ENCODE results near the gene RFFL.

RFFL gene

GRCh38 chr17:35080536-35080935, 17.0 kb upstream of the RFFL start:
- DNase-seq, result no peak

DNA sequence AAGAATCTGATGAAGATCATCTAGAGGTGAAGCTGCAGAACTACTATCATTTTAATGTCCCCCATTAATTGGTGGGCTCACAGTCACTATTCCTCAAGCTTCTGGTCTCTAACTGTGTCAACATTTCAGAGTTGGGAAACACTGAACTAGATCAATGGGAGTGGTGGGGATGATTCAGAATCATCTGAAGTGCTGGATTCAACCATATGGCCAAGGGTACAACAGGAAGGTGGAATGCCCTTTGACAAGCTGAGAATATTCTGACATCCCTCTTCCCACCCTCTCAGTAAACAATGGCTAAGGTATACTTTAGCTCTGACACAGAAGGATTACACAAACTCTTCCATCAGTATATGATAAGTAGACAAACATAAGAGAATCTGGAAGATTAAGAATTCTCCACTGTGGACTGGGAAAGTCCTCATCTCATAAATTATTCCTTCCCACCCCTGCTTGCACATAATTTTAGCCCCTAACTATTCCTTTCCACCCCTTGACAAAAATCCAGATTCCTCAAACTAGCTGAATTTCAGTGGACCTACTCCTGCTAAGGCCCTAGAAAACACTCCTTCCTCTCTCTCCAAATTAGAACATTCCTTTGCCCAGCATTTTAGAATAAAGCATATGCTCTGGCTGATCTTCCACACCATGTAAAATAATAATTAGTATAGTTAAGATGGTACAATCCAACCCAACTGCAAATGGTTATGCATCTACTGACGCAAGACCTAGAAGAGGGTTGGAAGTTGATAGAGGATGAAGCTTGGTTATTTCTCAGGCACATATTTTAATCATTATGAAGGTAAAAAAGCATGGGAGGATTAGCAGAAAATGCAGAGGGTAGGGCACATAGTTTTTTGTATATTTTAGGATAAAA, 16.3 kb upstream of the RFFL start:
- no peak for DNase-seq

DNA sequence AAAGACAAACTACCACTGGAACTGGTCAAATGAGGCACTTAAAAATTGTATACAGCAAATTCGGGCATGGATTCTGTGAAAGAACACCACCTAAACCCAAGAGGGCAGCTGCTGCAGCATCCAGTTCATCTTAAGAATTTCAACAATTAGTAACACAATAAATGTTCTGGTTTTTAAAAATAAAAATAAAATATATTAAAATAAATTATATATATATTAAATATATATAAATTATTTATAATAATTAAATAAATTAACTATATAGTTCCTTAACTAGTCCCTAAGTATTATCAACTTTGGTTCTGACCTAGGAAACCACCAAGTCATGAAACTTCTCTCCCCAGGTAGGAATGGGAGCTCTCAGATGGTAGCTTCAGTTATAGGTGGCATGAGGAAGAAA, 13.4 kb upstream of the RFFL start:
- no peak for DNase-seq

DNA sequence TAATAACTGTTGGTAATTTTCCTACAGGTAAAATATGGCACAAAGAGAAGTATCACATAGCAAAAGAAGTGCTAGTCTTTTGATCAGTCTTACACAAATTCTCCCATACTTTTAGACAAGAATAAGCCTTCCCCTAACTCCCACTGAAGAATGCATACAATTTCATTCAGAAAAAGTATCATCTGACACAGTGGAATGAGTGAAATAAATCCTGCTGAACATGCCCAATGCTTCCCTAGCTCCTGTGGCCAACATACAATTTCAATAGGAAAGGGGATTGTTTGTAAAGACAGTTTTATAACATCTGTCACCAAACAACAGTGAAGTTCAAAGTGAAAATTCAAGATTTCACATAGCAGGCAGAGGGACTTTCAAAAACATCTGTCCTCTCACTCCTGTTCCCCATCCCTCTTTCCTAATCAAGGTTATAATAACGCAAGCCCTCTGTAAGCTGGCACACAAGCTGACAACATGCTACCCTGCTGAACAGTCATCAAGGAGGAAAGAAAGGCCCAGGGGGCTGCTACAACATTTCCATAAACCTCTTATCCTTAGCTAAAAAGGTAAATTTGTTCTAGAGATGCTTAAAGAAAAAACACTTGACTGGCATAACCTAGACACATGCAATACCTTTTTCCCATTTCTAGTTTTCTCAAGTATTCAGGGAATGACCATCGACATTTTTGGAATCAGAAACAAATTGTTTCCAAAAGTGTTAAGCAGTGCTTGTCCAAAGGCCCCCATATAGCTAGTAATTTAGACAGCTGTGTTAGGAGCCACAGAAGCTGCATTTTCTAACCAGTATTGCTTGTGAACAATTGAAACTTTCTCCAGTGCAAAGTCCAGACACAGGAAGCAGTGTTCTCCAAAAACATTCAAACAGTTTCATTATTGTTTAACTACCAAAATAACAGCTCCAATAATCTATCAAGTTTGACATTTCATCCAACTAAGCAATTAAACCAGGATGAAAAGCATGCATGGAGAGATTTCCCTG, 11.5 kb upstream of the RFFL start:
- DNase-seq, result no peak

DNA sequence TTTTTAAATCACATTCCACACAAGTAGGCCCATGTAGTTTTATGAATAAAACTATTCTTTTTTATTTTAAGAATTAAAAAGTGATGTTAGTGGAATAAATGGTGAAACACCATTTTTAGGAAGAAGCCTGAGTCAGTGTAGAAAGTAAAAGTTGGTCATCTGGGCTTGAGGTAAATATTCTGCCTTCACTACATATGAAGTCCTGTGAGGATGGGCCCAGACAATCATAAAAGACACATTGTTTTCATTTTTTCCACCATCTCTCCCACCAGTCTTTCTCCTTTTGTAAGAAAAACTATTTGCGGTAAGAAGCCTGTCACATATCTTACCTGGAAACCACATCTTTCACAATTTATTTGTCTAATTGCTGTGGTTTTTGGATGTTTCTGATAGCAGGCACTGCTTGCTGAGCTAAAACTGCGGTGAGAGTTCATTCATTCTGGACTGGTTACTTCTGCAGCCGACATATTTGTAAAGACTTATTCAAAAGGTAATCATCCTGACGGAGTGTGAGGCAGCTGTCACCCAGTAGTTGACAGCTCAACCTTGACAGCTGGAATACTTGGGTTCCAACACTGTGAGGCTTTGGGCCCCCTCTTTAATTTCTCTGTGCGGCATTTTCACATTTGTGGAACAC, 10.6 kb upstream of the RFFL start:
- peak in 1 of 2 donors; percentile 38 for DNase-seq

DNA sequence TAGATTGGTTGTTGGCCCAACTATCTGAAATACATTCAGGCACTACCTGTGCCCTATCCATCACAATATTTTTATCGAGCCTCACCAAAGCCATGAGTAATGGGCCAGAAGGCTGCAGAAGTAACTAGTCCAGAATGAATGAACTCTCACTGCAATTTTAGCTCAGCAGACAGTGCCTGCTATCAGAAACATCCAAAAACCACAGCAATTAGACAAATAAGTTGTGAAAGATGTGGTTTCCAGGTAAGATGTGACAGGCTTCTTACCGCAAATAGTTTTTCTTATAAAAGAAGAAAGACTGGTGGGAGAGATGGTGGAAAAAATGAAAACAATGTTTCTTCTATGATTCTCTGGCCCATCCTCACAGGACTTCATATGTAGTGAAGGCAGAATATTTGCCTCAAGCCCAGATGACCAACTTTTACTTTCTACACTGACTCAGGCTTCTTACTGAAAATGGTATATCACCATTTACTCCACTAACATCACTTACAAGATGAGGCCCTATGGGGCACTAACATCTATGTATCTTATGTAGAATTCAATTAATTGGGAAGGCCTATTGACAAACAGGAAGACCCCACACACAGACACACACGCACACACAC, 9.8 kb upstream of the RFFL start:
- peak in 1 of 2 donors; percentile 49 for DNase-seq

GRCh38 chr17:35069311-35069710, 5.8 kb upstream of the RFFL start:
- DNase-seq, result no peak

DNA sequence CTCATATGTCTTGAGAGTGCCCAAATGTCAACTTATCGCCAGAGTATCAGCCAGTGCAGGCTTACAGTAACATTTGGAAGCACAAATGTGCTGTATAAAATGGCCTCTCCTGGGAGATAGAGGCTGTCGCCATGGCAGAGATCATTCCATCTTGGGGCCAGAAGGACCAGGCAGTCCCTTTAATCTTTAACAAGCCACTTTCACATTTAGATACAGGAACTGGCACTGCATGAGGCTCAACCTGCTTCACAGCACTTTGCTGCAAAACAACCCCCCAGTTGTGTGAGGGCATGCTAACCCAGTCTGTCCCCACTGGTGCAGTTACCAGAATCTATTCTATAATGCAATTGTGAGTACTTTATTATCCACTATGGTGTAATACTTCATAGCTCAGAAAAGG, 4.7 kb upstream of the RFFL start:
- DNase-seq, result no peak

DNA sequence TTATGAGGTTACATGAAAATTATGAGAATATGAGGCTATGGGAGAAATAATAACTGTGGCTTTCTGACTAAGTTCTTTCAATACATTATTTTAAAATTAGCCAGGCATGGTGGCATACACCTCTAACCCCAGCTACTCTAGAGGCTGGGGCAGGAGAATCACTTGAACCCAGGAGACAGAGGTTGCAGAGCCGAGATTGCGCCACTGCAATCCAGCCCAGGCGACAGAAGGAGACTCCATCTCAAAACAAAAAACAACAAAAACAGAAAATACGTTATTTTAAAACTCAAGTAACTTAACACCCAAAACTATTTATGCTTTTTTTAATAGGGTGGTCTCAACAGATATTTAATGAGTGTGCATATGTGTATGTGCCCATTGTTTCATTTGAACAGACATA, 2.4 kb upstream of the RFFL start:
- DNase-seq, result no peak

DNA sequence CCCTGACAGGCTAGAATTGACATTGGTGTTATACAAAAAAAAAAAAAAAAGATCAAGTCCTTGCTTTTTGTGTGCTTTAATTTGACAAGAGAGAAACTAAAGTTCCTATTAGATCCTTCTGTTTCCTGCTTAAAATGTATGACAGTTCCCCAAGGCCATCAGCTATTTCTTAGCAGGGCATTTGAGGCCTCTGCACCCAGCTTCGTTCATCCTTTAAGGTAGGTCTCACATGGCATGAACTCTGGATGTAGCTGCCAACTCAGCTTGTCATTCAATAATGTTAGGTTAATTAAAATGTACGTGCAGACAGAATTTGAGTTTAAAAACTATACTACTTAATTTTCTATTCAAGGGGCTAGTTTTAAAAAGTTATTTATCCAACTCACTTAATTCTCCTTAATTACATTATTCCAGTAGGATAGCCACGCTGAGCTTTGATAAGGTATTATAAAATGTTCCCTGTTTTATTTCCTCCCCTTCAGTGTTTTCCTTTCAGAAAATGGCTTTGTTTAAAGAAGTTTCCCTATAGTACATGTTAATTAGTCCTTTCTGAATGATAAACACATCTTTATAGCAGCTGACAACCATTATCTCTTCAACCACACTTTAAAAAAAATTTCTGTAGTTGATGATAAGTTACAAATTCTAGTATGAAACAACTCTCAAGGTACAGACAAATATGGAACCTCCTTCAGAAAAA, 1.2 kb upstream of the RFFL start:
- DNase-seq, result no peak

DNA sequence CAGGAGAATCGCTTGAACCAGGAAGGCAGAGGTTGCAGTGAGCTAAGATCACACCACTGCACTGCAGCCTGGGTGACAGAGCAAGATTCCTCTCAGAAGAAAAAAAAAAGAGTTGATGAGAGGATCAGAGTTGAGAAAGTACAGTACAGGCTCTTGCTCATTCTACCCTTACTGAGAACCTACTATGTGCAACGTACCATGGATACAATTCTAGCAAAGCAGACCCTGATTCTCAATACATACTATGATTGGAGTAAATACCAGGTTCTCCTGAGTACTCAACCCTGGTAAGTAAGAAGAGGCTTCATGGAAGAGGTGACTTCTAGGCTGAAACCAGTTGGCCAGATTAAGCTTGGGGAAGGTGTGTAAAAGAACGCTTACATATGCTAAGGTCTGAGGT, 1.2 kb downstream of the RFFL start:
- no peak for DNase-seq

- no peak for DNase-seq
These were observed 6.1 kb downstream of the RFFL start for GRCh38 chr17:35057332-35057915.

- DNase-seq, result no peak
These were observed 7.5 kb downstream of the RFFL start for GRCh38 chr17:35056013-35056412.

GRCh38 chr17:35053204-35053603, 10.3 kb downstream of the RFFL start:
- DNase-seq, result no peak

DNA sequence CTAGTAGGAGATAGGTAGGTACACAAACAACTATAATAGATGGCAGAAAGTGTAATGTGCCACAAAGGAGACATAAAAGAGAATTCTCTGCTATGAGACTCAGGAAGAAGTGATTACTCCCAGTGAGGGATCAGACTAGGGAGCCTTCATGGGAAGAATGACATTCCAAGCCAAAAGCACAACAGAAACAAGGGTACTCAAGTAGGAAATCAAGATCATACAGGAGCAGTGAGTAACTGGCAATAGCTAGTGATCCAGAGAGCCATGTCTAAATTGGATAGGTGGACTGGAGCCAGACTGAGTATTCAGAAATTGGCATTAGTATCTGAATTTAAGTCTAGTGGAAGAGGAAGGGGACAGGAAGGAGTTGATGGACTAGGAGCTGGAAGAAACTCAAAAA, 10.7 kb downstream of the RFFL start:
- no peak for DNase-seq

- DNase-seq, result no peak
These were observed 11.3 kb downstream of the RFFL start for GRCh38 chr17:35052241-35052610.

- peak in 1 of 2 donors; percentile 34 for DNase-seq
These were observed 11.8 kb downstream of the RFFL start for GRCh38 chr17:35051579-35052240.

GRCh38 chr17:35051183-35051578, 12.3 kb downstream of the RFFL start:
- DNase-seq, result peak; percentile 70 to 81

GRCh38 chr17:35050170-35050569, 13.3 kb downstream of the RFFL start:
- DNase-seq, result no peak

- DNase-seq, result no peak
These were observed 14.7 kb downstream of the RFFL start for GRCh38 chr17:35048685-35049379.
